AG09309 (cell line): ENCODE measurements around the gene WDR26.

ENCODE experiments used
- DNase-seq: peaks from one replicate; pipeline ENCODE4 v3.0.0-alpha.2; 2010; ENCODE audit warnings: low read depth
- H3K4me3 ChIP-seq: 2 replicates; pipeline ENCODE4 v1.5.1; 2011; ENCODE audit warnings: mild to moderate bottlenecking, low read depth, low read length, moderate library complexity; ENCODE audit not compliant: control insufficient read depth
- TF ChIP-seq, protein P1 (sequence below): IDR thresholded peaks from 2 replicates; pipeline ENCODE4 v1.5.1; 2011; ENCODE audit warnings: mild to moderate bottlenecking, low read depth, low read length, inconsistent platforms; ENCODE audit not compliant: insufficient read depth, control insufficient read depth; ENCODE audit errors: missing control alignments

The WDR26 gene

DNA sequence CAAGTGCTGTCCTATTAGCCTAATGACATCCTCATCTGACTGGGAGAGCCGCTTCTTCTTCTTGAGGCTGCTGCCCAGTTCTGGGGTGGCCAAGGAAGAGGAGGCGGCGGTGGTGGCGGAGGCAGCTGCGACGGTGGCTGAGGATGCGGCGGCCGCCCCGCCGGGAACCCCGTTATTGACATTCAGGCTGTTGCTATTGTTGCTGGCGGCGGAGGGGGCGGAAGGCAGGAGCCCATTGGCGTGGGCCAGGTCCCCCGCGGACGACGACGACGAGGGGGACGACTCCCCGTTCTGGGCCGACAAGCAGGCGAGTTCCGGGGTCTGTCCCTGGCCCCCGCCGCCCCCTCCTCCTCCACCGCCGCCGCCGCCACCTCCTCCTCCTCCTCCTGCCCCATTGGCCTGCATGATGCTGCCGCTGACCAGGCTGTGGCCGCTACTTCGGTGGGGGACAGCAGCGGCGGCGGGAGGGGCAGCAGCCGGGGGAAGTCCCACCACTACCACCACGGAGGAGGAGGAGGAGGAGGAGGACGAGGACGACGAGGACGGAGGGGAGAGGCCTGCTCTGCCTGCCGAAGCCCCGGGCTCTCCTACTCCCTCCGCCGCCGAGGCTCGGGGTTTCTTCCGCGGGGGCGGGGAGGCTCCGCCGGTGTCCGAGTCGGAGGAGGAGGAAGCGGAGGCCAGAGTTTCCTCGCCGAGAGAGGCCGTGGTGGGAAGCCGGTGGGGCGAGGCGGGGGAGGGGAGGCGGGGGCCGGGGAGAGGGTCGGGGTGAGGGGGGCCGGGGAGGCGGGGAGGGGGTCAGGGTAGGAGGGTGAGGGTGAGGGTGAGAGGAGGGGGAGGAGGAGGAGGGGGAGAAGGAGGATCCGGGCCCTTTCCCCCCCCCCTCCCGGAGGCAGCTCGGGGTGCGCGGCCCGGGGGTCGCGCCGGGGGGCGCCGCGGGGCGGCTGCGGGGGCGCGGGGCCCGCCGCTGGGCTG, 610 bp downstream of the WDR26 start:
- DNase-seq, result no peak
- TF ChIP-seq, protein P1, sequence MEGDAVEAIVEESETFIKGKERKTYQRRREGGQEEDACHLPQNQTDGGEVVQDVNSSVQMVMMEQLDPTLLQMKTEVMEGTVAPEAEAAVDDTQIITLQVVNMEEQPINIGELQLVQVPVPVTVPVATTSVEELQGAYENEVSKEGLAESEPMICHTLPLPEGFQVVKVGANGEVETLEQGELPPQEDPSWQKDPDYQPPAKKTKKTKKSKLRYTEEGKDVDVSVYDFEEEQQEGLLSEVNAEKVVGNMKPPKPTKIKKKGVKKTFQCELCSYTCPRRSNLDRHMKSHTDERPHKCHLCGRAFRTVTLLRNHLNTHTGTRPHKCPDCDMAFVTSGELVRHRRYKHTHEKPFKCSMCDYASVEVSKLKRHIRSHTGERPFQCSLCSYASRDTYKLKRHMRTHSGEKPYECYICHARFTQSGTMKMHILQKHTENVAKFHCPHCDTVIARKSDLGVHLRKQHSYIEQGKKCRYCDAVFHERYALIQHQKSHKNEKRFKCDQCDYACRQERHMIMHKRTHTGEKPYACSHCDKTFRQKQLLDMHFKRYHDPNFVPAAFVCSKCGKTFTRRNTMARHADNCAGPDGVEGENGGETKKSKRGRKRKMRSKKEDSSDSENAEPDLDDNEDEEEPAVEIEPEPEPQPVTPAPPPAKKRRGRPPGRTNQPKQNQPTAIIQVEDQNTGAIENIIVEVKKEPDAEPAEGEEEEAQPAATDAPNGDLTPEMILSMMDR, result no peak
- peak overlapping the region; percentile 92 for H3K4me3 ChIP-seq

DNA sequence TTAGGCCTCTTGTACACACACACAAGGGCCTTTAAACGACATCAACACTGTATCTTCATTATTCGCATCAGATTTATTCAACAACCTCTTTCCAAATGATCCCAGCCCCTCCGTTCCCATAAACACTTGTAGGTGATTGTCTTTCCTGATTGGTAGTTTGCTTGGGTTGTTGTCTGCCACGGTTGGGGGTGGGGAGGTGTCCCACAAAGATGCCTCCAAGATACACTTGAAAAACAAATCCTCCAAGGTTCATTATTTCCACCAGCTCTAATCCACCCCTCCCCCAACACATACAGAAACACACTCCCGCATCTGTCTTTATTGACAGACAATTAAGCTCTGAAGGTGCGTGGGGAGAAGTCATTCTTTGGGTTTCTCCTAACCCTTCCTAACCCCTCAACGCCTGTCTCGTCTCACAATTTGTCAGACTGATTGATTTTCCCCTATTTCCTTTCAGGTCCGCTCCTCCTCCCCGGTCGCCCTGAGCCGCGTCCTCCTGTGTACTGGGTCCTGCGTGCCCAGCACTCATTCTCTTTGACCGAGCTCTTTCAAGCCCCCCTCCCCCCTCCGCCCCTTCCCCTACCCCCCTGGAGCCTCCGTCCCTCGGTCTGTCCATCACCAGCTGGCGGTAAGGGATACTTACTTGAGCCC, 1.4 kb downstream of the WDR26 start:
- peak overlapping the region; percentile 92 for H3K4me3 ChIP-seq
- no peak for DNase-seq
- TF ChIP-seq, protein P1, result no peak

DNA sequence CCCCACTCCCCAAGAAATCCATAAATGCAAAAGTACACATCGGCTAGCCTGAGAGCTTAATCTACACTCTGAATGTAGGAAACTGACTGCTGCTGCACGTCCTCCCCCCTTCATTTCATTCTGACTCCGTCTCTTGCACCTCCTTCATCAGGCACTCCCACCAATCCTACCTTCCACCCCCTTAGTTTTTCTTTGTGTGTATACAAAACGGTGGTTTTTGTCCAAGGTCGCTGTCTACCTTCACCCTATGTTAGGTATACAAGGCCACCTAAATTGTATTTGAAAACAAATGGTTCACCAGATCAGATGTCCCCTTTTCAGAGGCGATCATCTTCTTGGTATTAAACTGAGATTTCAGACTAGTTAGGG, 1.9 kb downstream of the WDR26 start:
- TF ChIP-seq, protein P1, result no peak
- DNase-seq, result no peak
- peak overlapping the region; percentile 92 for H3K4me3 ChIP-seq

DNA sequence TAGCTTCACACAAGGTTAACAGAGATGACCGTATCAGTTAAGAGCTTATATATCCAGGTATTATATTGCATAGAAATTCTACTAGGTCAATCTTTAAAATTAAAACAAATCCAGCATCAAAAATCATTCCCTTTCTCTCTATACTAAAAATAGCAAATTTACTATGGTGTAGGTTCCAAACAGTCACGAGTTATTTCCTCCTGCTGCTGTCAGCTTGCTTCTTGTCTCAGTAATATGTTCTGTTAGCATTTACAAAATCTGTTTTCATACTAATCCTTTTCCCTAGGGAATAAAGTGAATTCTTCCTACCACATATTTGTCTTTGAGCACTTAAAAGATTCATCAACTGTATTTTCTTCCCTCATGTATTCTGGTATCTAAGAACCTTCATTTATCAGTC, 2.5 kb downstream of the WDR26 start:
- TF ChIP-seq, protein P1, result no peak
- H3K4me3 ChIP-seq, result peak overlapping the region; percentile 92
- no peak for DNase-seq

DNA sequence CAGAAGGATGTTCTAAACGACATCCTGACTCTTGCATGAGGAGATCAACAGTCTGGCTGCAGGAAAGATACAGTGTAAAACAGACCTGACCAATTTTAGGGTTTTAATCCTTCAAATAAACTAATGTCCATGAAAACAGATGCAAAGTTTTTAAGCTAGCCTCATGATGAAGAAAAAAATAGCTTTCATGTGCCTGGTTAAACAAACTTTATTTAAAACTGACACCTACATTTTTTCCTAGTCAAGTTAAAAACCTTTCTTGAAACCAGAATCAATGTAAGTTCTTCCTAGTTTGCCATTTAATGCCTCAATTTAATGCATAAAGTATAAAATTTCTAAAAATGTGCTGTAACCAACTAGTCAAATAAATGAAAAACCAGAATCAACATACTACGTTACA, 2.9 kb downstream of the WDR26 start:
- DNase-seq, result no peak
- H3K4me3 ChIP-seq, result peak overlapping the region; percentile 92
- TF ChIP-seq, protein P1, result no peak

DNA sequence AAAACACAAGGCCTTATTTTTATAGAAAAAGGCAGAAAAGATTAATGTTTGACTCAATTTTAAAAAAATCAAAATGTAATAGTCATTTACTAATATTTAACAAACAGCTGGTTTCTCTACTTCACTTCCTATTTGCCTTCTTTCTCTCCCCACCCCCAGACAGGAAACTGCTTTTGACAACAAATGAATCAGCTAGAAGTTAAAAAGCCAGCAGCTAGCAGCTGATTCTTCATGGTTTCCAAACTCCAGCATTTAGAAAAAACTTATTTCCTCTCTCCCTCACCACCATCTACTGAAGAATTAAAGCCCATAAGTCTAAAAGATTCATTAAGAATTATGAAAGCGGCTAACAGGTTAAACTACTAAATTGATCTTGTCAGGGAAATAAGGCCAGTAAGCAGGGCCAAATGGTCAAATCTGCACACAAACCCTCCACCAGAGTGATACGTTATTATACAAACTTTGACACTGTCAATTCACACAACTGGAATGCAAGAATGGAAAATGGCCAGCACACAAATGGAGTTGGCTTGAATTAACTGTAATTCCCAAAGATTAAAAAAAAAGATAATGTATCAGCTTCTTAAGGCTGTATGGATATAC, 4.0 kb downstream of the WDR26 start:
- no peak for DNase-seq
- TF ChIP-seq, protein P1, result no peak
- no peak overlapping the region for H3K4me3 ChIP-seq
